GM18907 (cell line): ENCODE results near the gene PLEKHM1.

Experiments used
- ATAC-seq: cut with Tn5 transposase; IDR thresholded peaks from one replicate; pipeline ENCODE4 v1.9.1; 2021; ENCODE audit warnings: mild to moderate bottlenecking, moderate library complexity; ENCODE audit not compliant: unreplicated experiment

Gene PLEKHM1

DNA sequence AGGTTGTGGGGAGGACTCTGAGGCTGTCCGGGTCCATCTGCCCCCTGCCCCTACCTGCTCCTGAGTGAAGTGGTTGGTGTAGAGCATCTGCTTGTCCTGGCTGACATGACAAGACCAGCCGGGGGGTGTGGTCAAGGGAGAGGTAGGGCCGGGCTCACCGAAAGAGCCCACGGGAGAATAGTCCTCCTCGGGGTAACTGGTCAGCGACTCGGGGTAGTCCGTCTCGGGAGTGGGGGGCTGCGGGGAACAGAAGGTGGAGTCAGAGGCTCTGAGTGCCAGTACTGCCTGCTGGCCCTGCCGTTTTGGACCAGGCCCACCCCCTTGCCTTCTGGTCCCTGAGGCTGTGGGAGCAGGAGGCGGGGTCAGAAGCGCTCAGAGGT is 85.7 kb downstream of the PLEKHM1 start:
- ATAC-seq: no peak

- ATAC-seq: no peak
Measured at GRCh38 chr17:45403906-45404490, 86.5 kb downstream of the PLEKHM1 start.

DNA sequence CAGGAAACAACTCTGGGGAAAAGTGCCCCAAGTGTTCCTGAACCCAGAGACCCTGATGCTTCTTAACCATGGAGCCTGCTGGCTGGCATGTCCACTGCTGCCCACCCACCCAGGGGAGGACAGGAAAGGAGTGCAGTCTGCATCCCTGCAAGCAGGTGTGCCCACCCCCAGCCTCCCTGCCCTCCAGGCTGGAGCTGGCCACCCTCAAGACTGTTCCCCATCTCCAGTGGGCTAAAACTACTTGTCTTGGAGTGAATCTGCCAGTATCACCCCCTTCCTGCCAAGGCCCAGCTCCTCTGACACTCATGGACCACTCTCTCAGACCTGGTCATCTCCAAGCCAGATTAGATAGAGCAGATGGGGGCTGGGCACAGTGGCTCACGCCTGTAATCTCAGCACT is 87.6 kb downstream of the PLEKHM1 start:
- ATAC-seq: no peak

DNA sequence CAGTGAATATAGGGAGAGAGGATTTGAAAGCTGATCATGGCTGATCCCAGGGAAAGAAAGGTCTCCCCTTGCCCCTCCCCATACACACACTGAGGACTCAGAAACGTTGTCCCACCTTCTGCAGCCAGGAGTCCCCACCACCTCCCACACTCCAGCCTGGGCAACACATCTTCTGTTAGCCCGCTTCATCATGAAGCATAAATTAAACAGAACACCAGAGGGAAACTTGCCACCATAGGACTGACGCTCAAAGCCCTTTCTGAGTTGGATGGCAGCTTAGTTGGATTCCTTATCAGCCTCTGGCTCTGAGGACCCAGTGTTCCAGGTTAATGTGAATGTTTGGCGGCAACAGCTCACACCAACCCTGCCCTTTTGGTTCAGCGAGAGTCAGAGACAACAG is 91.7 kb downstream of the PLEKHM1 start:
- ATAC-seq: no peak

DNA sequence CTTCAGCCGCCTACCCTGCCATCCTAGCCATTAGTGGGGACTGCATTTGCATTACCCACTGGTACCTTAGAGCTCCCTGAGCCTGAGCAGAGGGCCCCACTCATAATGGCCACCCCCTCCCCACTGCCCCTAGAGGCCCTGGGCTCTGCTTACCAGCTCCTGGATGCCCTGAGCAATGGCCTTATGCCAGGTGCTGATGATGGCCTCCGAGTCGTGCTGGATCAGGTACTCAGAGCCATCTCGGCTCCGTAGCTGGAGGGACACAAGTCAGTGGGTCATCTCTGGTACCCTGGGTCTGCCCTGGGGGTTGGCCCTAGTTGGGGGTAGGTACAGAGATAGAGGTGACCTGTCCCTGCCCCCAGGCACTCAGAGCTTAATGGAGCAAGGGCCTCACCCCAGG is 92.7 kb downstream of the PLEKHM1 start:
- no peak for ATAC-seq

DNA sequence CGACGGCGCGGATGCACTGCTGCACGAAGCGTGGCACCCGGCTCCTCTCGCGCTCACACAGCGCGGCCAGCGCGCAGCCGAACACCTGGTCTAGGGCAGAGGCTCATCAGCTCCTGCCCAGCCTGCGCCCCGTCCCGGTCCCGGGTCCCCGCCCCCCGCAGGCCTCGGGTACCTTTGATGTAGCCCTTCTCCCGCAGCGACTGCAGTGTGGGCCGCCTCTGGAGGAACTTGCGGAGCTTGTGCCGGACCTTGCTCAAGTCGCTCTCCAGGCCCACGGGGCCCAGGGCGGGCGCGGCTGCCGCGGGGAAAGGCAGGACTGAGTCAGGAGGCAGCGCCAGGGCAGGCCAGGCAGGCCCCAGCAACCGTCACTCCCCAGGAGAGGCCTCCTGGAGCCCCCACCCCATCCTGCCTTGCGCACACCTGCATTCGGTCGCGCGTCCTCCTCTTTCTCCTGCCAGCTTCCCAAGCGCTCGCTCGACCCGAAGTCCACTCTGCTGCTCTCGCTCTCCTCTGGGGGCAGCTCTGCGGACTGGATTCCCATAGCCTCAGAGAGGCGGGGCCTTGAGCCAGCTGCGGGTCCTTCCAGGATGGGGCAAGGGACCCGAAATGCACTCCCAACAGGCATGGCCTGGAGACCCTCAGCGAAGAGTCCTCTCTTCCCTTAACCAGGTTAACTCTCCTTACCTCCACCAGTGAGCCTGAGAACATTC is 93.9 kb downstream of the PLEKHM1 start:
- no peak for ATAC-seq

- no peak for ATAC-seq
Measured at GRCh38 chr17:45395569-45396415, 94.7 kb downstream of the PLEKHM1 start.

- no peak for ATAC-seq
Measured at GRCh38 chr17:45394913-45395568, 95.5 kb downstream of the PLEKHM1 start.

DNA sequence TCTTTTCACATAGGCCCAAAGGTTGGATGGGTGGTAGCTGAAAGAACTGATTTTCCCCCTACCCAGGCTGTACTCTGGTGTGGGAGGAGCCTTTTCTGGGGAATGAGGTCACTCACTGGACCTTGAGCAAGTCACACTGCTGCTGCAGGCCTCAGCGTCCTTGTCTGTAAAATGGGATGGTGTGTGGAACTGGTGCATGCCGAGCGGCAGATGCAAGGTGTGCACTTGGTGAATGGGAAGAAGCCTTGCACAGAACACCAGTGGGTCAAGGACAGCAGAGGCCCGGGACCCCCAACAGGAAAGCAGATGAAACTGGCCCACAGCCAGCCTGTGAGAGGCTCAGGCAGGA is 96.0 kb downstream of the PLEKHM1 start:
- ATAC-seq: no peak

DNA sequence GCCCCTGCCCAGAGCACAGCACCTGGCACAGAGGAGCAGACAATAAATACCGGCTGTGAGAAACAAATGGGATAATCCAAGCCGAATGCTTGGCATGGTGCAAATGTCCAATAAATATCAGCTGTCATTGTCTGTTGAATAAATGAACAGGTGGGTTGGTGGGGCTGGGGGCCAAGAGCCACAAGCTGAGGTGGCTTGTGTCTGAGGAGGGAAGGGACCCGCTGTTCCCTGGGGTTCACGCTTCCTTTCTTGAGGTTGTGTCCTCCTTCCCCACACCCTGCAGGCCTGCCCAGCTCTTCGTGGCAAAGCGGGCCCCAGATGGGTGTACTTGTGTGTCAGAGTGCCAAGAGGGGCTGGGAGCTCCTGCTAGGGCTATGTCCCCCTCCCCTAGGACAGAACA is 96.4 kb downstream of the PLEKHM1 start:
- ATAC-seq: no peak

GRCh38 chr17:45393411-45393810 is 97.1 kb downstream of the PLEKHM1 start:
- no peak for ATAC-seq

DNA sequence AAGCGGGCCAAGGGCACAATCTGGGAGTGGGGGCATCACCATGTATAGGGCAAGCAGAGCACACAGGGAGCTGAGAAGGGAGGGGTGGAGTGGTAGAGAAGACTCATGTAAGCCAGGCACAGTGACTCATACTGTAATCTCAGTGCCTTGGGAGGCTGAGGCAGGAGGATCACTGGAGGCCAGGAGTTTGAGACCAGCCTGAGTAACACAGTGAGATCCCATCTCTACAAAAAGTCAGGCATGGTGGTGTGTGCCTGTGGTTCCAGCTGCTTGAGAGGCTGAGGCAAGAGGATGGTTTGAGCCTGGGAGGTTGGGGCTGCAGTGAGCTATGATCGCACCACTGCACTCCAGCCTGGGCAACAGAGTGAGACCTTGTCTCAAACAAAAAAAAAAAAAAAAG is 98.6 kb downstream of the PLEKHM1 start:
- no peak for ATAC-seq

DNA sequence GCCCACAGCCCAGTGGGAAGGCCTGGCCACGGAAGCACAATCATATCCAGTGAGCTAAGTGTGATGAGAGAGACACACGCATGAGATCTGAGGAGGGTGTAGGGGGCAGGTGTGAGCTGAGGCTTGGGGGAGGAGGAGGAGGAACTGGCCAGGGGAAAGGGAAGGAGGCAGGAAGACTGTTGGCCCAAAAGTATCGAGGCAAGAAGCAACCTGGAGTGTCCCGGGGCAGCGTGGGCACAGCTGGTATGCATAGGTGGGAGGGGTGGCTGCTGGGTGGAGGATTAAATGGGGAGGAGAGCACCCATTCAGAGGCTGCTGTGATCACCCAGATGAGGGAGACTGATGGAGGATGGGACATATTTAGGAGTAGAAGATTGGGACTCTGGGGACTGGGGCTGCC is 99.2 kb downstream of the PLEKHM1 start:
- ATAC-seq: no peak

DNA sequence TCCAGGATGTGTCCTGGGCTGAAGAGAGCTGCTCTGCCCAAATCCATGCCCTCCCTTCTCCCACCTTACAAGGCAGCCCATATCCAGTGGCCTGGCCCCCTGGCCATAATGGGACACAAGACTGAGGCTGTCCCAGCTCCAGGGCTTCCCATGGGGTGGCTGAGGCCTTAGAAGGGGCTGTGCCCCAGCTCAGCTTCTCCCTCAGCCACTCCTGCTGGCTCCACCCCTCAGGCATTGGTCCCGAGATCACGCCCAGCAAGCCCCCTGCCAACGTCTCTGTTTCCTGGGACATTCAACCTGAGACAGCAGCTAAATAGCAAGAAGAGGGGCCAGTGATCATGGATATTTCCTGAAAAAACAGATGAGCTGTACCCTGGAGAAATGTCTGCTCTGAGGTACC is 101.2 kb downstream of the PLEKHM1 start:
- ATAC-seq: no peak

DNA sequence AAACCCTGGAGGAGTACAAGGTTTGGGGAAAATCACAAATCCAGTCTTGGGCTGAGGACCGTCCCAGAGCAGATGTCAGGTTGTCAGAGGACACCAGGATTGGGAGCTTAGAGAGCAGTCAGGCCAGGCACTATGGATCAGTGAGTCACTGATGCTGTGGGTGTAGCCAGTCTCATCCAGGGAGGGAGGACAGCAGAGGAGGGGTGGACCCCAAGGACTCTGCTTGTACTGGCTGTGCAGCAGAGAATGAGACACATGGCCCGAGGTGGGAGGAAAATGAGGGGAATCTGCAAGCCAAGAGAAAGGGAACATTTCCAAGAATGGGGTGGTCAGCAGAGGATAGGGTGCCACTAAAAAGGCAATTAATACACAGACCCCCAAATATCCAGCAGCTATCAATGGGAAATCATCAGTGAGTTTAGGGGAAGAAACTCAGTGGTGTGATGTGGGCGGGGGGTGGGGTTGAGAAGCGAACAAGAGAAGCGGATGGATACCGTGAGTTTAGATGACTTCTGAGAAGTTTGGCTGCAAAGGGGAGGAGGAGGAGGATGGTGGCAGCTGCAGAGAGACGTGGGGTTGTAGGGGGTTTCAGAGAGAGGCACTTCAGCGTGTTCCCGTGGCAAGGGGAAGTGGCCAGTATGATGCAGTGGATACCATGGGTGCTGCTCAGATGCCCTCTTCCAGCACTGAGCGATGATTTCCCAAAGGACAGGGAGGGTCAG is 101.8 kb downstream of the PLEKHM1 start:
- no peak for ATAC-seq

DNA sequence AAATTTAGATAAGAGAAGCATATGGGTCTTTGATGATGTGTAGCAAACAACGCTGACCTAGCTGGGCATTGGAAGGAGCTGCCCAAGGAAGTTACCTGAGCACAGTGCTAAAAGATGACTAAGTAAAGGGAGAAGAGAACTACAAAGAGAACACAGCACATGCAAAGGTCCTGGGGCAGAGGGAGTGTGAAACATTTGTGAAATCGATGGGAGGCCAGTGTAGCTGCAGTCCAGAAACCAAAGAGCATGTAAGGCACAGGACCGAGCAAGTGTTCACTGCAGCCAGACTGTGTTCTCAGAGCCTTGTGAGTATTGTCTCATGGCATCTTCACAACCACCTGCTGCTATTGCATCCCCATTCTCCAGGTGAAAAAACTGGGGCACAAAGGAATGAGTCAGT is 102.8 kb downstream of the PLEKHM1 start:
- no peak for ATAC-seq

DNA sequence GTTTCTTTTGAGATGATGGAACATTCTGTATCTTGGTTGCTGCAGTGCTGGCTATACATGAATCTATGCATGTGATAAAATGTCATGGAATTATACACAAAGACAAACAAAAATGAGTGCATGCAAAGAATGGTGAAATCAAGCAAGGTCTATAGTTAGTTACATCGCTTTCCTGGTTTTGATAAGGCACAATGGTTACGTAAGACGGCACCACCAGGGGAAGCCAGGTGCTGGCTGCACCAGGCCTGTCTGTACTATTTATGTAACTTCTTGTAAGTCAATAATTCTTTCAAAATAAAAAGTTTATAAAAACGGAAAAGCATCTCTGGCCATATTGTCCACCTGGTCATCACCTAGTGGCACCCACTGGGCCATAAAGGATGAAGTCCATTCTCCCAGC is 104.3 kb downstream of the PLEKHM1 start:
- no peak for ATAC-seq
